Upper lobe of right lung (tissue), 1 donor: ENCODE results near the gene NFKBIE. TPM values are rescaled to one million over a fixed set of nuclear protein-coding genes. Genes with fewer than 3 reads are reported as not detected.

Source experiments
- ATAC-seq: fragments of 200-7000 bp; cut with Tn5 transposase; one replicate; pipeline ENCODE4 v1.9.1; 2020; ENCODE audit warnings: mild to moderate bottlenecking, moderate library complexity
- DNase-seq: peaks from one replicate; pipeline ENCODE4 v3.0.0-alpha.2; 2020
- H3K27ac ChIP-seq: fragments of 200-600 bp; one replicate; pipeline ENCODE4 v1.8.0; 2022
- H3K27me3 ChIP-seq: fragments of 200-600 bp; one replicate; pipeline ENCODE4 v1.8.0; 2022; ENCODE audit warnings: mild to moderate bottlenecking
- H3K36me3 ChIP-seq: fragments of 200-600 bp; one replicate; pipeline ENCODE4 v1.8.0; 2022
- H3K4me1 ChIP-seq: fragments of 200-600 bp; one replicate; pipeline ENCODE4 v1.8.0; 2022
- H3K4me3 ChIP-seq: fragments of 200-600 bp; one replicate; pipeline ENCODE4 v1.8.0; 2022; ENCODE audit warnings: mild to moderate bottlenecking
- H3K9me3 ChIP-seq: fragments of 200-600 bp; one replicate; pipeline ENCODE4 v1.8.0; 2022
- intact Hi-C: fragments of 100-400 bp; cut with DNase I; formaldehyde crosslinking; loops from one replicate; pipeline ENCODE4 v1.11.0; 2022
- total RNA-seq: library from RNA; stranded (reverse); fragmentation: NEBNext Ultra II Directional; extraction: Animal tissue kit (Norgen Biotek cat#: 25700); gene quantifications from one replicate; pipeline ENCODE4 v1.2.1, GENCODE V29; 2021
- TF ChIP-seq, protein P1 (sequence below): fragments of 200-600 bp; IDR thresholded peaks from one replicate; pipeline ENCODE4 v1.8.0; 2022; ENCODE audit warnings: antibody characterized with exemption
- donor health status: DM: no; HTN: yes; CAD: no; lungs with severe emphysema.

The NFKBIE gene
- total RNA-seq, 1 donor from 2014 or later: 7.1 TPM

DNA sequence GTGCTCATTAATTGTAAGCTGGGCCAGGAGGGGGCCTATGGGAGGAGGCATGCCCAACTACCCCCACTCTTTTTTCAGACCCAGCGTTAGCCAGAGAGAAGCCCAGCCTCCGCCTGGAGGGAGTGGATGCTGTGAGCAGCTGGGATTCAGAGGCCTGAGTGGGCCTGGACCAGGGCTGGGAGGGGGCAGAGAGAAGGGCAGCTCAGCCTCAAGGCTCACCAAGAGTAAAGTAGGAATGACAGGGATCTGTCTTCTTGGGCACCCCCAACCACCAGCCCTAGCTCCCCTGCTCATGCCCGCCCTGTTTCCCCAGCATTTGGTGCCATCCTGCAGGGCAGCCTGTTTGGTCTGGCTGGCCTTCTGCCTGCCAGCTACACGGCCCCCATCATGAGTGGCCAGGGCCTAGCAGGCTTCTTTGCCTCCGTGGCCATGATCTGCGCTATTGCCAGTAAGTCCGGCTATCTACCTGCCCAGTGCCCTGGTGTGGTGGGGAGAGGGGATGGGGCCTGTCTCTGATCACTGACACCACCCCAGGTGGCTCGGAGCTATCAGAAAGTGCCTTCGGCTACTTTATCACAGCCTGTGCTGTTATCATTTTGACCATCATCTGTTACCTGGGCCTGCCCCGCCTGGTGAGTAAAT, 35.2 kb downstream of the NFKBIE start:
- intact Hi-C loops: no loop called here
- H3K27ac ChIP-seq: no peak overlapping the region

DNA sequence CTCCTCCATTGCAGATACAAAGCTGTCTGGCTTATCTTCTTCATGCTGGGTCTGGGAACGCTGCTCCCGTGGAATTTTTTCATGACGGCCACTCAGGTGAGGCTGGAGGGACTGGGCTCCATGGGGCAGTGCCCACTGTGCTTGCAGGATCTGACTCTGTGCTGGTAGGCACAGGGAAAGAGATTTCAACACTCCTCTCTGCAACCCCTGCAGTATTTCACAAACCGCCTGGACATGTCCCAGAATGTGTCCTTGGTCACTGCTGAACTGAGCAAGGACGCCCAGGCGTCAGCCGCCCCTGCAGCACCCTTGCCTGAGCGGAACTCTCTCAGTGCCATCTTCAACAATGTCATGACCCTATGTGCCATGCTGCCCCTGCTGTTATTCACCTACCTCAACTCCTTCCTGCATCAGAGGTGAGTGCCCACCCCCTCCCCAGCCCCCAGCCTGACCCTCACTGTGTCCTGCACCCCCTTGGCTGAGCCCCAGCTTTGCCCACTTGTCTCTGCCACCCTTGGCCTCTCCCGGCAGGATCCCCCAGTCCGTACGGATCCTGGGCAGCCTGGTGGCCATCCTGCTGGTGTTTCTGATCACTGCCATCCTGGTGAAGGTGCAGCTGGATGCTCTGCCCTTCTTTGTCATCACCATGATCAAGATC, 35.8 kb downstream of the NFKBIE start:
- H3K9me3 ChIP-seq: no peaks in the 10 kb centered on the region
- no peak overlapping the region for H3K4me3 ChIP-seq
- ATAC-seq (peak; percentile 17), DNase-seq (no peak)
- H3K27me3 ChIP-seq: no peaks in the 10 kb centered on the region
- H3K36me3 ChIP-seq: peaks cover 38% of the 10 kb centered on the region
- intact Hi-C loops: no loop called here
- peaks cover 26% of the 10 kb centered on the region for H3K4me1 ChIP-seq
- TF ChIP-seq, protein P1, sequence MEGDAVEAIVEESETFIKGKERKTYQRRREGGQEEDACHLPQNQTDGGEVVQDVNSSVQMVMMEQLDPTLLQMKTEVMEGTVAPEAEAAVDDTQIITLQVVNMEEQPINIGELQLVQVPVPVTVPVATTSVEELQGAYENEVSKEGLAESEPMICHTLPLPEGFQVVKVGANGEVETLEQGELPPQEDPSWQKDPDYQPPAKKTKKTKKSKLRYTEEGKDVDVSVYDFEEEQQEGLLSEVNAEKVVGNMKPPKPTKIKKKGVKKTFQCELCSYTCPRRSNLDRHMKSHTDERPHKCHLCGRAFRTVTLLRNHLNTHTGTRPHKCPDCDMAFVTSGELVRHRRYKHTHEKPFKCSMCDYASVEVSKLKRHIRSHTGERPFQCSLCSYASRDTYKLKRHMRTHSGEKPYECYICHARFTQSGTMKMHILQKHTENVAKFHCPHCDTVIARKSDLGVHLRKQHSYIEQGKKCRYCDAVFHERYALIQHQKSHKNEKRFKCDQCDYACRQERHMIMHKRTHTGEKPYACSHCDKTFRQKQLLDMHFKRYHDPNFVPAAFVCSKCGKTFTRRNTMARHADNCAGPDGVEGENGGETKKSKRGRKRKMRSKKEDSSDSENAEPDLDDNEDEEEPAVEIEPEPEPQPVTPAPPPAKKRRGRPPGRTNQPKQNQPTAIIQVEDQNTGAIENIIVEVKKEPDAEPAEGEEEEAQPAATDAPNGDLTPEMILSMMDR: no peak
- no peak overlapping the region for H3K27ac ChIP-seq

More for the DNA sequence above, 35.2 kb downstream of the NFKBIE start:
- DNase-seq: no peak
- Histone ChIP-seq H3K27me3 (no peaks in the 10 kb centered on the region), H3K36me3 (peaks cover 38% of the 10 kb centered on the region), H3K4me1 (peaks cover 29% of the 10 kb centered on the region), H3K9me3 (no peaks in the 10 kb centered on the region), H3K4me3 (no peak overlapping the region)
- TF ChIP-seq, protein P1: no peak
- ATAC-seq: no peak

GRCh38 chr6:44228836-44229235, 36.5 kb downstream of the NFKBIE start:
- Histone ChIP-seq H3K27me3 (no peaks in the 10 kb centered on the region), H3K4me3 (no peak overlapping the region), H3K9me3 (no peaks in the 10 kb centered on the region), H3K4me1 (peaks cover 28% of the 10 kb centered on the region), H3K27ac (no peak overlapping the region), H3K36me3 (peaks cover 38% of the 10 kb centered on the region)
- ATAC-seq (no peak), DNase-seq (no peak)
- intact Hi-C loops: no loop called here
- TF ChIP-seq, protein P1: no peak

DNA sequence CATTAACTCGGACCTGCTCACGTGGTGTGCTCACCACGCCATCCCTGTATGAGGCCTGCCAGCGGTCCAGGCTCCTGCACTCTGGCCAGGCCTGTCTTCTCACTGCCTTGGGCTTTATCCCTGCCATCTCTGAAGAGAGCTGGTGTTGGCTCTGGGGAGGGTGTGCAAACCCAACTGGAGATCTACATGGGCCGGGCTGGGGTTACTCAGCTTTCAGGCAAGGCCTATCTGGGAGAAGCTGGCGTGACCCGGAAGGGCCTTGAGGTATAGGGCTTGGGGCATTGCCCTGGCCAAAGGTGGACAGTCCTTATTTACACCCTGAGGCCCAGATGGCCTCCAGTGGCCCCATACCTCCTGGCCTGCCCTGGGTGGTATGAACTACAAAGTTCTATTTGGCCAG, 36.9 kb downstream of the NFKBIE start:
- no peak overlapping the region for H3K4me3 ChIP-seq
- DNase-seq (no peak), ATAC-seq (no peak)
- H3K9me3 ChIP-seq: no peaks in the 10 kb centered on the region
- TF ChIP-seq, protein P1: no peak
- peaks cover 38% of the 10 kb centered on the region for H3K36me3 ChIP-seq
- intact Hi-C loops: no loop called here
- H3K27me3 ChIP-seq: no peaks in the 10 kb centered on the region
- H3K27ac ChIP-seq: no peak overlapping the region
- H3K4me1 ChIP-seq: peaks cover 25% of the 10 kb centered on the region

DNA sequence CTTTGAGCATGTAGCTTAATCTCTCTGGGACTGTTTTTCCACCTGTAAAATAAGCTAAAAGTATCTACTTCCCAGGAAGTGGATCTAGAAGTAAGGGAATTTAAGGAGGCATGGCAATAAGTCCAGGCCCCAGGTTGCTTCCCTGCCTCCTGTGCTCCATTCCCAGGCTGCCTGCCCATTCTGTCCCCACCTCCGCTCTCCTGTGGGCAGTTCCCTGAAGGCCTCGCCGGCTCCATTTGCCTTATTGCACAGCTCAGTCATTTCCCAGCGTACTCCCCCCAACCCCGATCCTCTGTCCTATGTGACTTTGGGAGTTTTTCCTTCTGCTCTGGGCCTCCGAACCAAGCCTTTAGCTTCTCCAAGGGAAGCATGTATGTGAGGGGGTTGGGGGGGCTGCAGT, 37.3 kb downstream of the NFKBIE start:
- TF ChIP-seq, protein P1: no peak
- Histone ChIP-seq H3K36me3 (peaks cover 34% of the 10 kb centered on the region), H3K4me1 (peaks cover 22% of the 10 kb centered on the region), H3K9me3 (no peaks in the 10 kb centered on the region), H3K27ac (no peak overlapping the region), H3K4me3 (no peak overlapping the region), H3K27me3 (no peaks in the 10 kb centered on the region)
- DNase-seq (no peak), ATAC-seq (no peak)
- intact Hi-C loops: no loop called here
